HFF-Myc (cell line): ENCODE results near the gene TRPM1.

Source experiments
- DNase-seq: peaks from one replicate; pipeline ENCODE4 v3.0.0-alpha.2; 2011; ENCODE audit warnings: low read depth; ENCODE audit errors: extremely low read depth
- H3K4me3 ChIP-seq: replicated peaks from 2 replicates; pipeline ENCODE4 v1.5.1; 2011; ENCODE audit warnings: low read depth, mild to moderate bottlenecking, control low read depth, low read length
- TF ChIP-seq, protein P1 (sequence below): IDR thresholded peaks from 2 replicates; pipeline ENCODE4 v1.5.1; 2012; ENCODE audit warnings: mild to moderate bottlenecking, low read depth, low read length, control low read depth; ENCODE audit errors: missing control alignments

TRPM1 gene

GRCh38 chr15:31147456-31147855, 45.9 kb upstream of the TRPM1 start:
- H3K4me3 ChIP-seq = no peak overlapping the region
- TF ChIP-seq, protein P1, sequence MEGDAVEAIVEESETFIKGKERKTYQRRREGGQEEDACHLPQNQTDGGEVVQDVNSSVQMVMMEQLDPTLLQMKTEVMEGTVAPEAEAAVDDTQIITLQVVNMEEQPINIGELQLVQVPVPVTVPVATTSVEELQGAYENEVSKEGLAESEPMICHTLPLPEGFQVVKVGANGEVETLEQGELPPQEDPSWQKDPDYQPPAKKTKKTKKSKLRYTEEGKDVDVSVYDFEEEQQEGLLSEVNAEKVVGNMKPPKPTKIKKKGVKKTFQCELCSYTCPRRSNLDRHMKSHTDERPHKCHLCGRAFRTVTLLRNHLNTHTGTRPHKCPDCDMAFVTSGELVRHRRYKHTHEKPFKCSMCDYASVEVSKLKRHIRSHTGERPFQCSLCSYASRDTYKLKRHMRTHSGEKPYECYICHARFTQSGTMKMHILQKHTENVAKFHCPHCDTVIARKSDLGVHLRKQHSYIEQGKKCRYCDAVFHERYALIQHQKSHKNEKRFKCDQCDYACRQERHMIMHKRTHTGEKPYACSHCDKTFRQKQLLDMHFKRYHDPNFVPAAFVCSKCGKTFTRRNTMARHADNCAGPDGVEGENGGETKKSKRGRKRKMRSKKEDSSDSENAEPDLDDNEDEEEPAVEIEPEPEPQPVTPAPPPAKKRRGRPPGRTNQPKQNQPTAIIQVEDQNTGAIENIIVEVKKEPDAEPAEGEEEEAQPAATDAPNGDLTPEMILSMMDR = no peak
- no peak for DNase-seq

- no peak overlapping the region for H3K4me3 ChIP-seq
- TF ChIP-seq, protein P1 = no peak
- no peak for DNase-seq
These were observed 43.9 kb upstream of the TRPM1 start for GRCh38 chr15:31145271-31145911.

- DNase-seq = no peak
- TF ChIP-seq, protein P1 = no peak
- no peak overlapping the region for H3K4me3 ChIP-seq
These were observed 40.3 kb upstream of the TRPM1 start for GRCh38 chr15:31141792-31142191.

- no peak for DNase-seq
- TF ChIP-seq, protein P1 = no peak
- H3K4me3 ChIP-seq = no peak overlapping the region
These were observed 35.2 kb upstream of the TRPM1 start for GRCh38 chr15:31136607-31137328.

DNA sequence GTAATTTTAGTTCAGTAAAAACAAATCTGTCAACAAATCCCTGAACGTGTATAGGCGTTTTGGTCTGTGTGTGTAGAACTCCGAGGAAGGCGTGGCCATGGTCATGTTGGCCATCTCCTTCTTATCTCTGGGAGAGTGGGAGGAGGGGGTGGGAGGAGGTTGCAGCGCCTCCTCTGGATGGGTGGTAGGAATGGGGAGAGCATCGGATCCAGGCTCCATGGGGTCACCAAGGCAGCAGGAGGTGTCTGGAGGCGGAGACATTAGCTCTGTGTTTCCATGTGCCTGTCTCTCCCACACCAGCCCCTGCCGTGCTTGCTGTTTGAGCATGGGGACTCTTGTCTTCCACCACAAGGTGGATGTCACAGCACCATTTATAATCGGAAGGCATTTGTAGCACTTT, 34.5 kb upstream of the TRPM1 start:
- DNase-seq = no peak
- TF ChIP-seq, protein P1 = no peak
- no peak overlapping the region for H3K4me3 ChIP-seq

- no peak for DNase-seq
These were observed 34.0 kb upstream of the TRPM1 start for GRCh38 chr15:31135523-31135922.

More at GRCh38 chr15:31135523-31135922, 34.0 kb upstream of the TRPM1 start:
- no peak overlapping the region for H3K4me3 ChIP-seq
- TF ChIP-seq, protein P1 = no peak
